ENCODE data around the gene ARG1.

- TF ChIP-seq CTCF (IDR thresholded peaks at IDR 0.05) (no peak), POLR2A (IDR thresholded peaks at IDR 0.05) (peak; percentile 20)
Observed at GRCh38 chr6:131561925-131562707, 10.9 kb upstream of the ARG1 start.

All from right lobe of liver (tissue), 4 donors.